ENCODE measurements around the gene TMEM168.

TMEM168 gene

DNA sequence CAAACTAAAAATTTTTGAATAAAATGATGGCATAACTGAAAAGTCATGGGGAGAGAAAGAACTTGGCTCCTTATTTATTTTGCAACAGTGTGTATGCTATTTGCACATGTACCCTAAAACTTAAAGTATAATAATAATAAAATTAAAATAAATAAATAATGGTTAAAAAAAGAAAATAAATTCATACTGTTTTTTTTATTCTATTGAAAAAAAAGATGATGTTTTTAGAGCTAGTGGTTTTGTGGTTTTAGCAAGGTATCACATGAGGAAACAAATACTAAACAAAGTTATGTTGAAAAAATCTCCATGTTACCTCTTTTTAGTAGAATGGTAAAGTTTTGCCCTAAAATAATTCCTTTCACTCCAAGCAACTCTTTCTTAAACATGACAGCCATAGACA, 26.2 kb downstream of the TMEM168 start:
- DNase-seq (ENCODE audit: low read depth): no peak
- TF ChIP-seq, protein P1, sequence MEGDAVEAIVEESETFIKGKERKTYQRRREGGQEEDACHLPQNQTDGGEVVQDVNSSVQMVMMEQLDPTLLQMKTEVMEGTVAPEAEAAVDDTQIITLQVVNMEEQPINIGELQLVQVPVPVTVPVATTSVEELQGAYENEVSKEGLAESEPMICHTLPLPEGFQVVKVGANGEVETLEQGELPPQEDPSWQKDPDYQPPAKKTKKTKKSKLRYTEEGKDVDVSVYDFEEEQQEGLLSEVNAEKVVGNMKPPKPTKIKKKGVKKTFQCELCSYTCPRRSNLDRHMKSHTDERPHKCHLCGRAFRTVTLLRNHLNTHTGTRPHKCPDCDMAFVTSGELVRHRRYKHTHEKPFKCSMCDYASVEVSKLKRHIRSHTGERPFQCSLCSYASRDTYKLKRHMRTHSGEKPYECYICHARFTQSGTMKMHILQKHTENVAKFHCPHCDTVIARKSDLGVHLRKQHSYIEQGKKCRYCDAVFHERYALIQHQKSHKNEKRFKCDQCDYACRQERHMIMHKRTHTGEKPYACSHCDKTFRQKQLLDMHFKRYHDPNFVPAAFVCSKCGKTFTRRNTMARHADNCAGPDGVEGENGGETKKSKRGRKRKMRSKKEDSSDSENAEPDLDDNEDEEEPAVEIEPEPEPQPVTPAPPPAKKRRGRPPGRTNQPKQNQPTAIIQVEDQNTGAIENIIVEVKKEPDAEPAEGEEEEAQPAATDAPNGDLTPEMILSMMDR (IDR thresholded peaks at IDR 0.05; ENCODE audit: insufficient read depth, low read depth, low read length, missing control alignments): no peak
- no peak overlapping the region for H3K4me3 ChIP-seq (ENCODE audit: low read depth, low read length)

DNA sequence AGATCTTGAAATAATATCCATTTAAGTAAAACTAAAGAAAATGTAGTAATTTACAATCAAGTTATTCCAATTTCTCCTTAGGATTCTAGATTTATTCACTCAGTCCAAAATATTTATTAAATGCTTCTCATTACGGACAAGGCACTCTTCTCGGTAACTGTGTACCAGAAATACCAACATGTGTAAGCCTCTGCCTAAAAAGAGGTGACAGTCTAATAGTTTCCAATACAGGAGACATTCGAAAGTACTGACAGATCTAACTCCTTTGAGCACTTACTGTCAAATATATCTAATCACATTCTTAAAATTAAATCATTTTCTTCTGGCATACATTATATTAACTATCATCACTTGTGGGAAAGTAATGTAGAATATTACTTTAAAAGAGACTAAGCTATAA, 26.9 kb downstream of the TMEM168 start:
- no peak overlapping the region for H3K4me3 ChIP-seq (ENCODE audit: low read depth, low read length)
- no peak for DNase-seq (ENCODE audit: low read depth)
- TF ChIP-seq, protein P1 (IDR thresholded peaks at IDR 0.05; ENCODE audit: insufficient read depth, low read depth, low read length, missing control alignments): no peak

DNA sequence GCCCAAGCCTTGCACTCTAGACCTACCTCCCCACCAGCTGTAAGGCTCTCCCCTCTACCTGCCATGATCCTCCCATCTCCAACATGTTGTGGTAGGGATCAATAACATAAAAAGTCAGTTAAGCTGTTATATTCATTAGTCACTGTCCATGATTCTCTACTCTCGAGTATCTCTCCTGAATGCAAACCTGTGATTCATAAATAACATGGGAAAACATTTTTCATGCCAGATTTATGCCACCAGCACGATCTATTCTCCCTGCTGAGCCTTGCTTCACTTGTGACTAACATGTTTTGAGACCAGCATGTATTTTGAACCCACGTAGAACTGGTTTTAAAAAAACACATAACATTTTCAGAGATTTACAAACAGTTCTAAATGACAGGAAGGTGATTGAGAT, 30.3 kb downstream of the TMEM168 start:
- DNase-seq (ENCODE audit: low read depth): no peak
- H3K4me3 ChIP-seq (ENCODE audit: low read depth, low read length): no peak overlapping the region
- TF ChIP-seq, protein P1 (IDR thresholded peaks at IDR 0.05; ENCODE audit: insufficient read depth, low read depth, low read length, missing control alignments): no peak

DNA sequence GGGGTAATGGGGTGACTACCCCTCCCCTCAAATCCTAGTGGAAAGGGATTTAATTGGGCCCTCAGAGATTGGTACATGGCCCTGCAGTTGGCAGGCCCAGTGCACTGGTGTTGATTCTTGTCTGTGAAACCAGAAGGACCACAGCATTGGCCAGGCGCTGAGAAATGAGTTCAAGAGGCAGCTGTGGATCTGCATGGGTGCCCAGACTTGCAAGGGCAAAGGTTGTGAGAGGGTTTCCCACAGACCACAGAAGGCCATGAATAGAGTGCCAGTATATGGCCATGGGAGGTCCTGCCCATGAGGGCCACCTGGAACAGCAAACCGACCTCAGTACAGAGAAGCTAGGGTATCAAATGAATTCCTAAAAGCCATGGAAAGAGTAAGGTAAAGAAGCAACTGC, 32.9 kb downstream of the TMEM168 start:
- TF ChIP-seq, protein P1 (IDR thresholded peaks at IDR 0.05; ENCODE audit: insufficient read depth, low read depth, low read length, missing control alignments): no peak
- DNase-seq (ENCODE audit: low read depth): peak; percentile 6
- no peak overlapping the region for H3K4me3 ChIP-seq (ENCODE audit: low read depth, low read length)

DNA sequence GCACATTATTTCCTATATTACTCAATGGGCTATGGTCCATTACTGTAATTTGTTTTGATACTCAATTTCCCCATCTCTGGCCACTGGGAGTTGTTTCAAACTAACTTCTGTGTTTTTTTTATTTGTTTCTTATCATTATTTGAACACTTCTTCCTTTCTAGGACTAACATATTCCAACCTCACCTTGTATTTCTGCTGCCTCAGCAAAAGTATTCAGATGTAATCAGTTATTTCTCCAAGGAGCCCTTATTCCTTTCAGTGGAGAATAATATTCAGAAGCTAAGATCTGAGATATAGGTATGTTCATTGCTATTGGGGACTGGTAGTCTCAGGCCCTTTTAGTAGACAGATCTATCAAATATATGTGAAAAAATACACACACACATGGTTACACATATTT, 36.9 kb downstream of the TMEM168 start:
- DNase-seq (ENCODE audit: low read depth): no peak
- H3K4me3 ChIP-seq (ENCODE audit: low read depth, low read length): no peak overlapping the region
- TF ChIP-seq, protein P1 (IDR thresholded peaks at IDR 0.05; ENCODE audit: insufficient read depth, low read depth, low read length, missing control alignments): no peak

DNA sequence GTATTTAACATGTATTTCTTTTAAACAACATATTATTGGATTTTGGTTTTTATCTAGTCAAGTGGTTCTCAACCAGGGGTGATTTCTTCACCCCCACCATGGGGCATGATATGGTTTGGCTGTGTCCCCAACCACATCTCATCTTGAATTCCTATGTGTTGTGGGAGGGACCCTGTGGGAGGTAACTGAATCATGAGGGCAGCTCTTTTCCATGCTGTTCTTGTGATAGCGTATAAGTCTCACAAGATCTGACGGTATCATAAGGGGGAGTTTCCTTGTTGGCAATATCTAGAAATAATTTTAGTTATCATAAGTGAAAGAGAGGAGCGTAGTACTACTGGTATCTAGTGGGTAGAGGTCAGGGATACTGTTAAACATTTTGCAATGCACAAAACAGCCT, 37.6 kb downstream of the TMEM168 start:
- DNase-seq (ENCODE audit: low read depth): no peak
- TF ChIP-seq, protein P1 (IDR thresholded peaks at IDR 0.05; ENCODE audit: insufficient read depth, low read depth, low read length, missing control alignments): no peak
- no peak overlapping the region for H3K4me3 ChIP-seq (ENCODE audit: low read depth, low read length)

DNA sequence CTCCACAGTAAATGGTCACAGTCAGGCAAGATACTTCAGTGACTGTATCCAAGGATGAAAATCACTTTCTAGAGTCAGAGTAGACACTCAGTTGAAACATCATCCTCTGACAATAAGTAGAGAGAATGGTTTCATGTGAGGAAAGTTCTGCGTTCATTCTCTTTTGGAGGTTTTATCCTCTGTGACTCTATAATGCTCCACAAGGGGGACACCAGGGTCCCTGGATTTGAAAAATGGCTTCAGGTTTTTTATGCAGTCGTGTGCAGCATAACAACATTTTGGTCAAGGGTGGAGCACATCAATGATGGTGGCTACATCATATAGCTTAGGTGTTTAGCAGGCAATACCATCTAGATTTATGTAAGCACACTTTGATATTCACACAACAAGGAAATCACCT, 40.4 kb downstream of the TMEM168 start:
- TF ChIP-seq, protein P1 (IDR thresholded peaks at IDR 0.05; ENCODE audit: insufficient read depth, low read depth, low read length, missing control alignments): no peak
- H3K4me3 ChIP-seq (ENCODE audit: low read depth, low read length): no peak overlapping the region
- no peak for DNase-seq (ENCODE audit: low read depth)
